ENCODE data around the gene RPS6KA2.

DNA sequence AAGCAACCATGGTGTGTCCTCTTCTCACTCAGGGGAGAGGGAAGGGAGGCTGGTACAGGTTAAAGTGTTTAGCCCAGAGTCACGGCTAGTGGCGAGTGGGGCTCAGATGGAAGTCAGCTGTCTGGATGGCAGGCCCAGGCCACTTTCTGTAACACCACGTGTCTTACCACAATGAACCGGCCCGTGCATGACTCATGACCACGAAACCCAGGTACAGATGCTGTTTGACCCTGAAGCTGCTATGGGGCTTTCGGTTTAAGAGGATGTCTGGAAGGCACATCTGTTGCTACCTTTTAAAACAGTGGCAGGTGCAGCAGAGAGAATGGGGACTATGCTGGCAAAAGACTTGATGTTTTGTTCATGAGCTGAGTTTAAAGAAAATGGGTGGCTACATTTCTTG is 207.8 kb downstream of the RPS6KA2 start:
- no peak for TF ChIP-seq POLR2A (IDR thresholded peaks at IDR 0.05)
- TF ChIP-seq CTCF (IDR thresholded peaks at IDR 0.05): no peak
- TF ChIP-seq EP300 (IDR thresholded peaks at IDR 0.05): no peak
